Prostate gland (tissue), 2 donors: ENCODE results near the gene CLPTM1L. TPM values are rescaled to one million over a fixed set of nuclear protein-coding genes. Genes with fewer than 3 reads are reported as not detected.

ENCODE experiments used
- DNase-seq: peaks from one replicate; pipeline ENCODE4 v3.0.0-alpha.2; 2019; ENCODE audit warnings: low spot score
- H3K27ac ChIP-seq, 2 donors: fragments of 200-600 bp; sonication (generic); 2 replicates each; pipeline ENCODE4 v1.5.1; 2017 to 2019
- H3K27me3 ChIP-seq: fragments of 200-600 bp; sonication (generic); replicated peaks from 2 replicates; pipeline ENCODE4 v1.5.1; 2019; ENCODE audit not compliant: insufficient read depth
- H3K36me3 ChIP-seq, 2 donors: fragments of 200-600 bp; sonication (generic); 1 replicate in 1 of 2; 2 replicates in 1 of 2; pipeline versions ENCODE4 v1.5.1 to v1.8.1; 2017 to 2019
- H3K4me1 ChIP-seq: fragments of 200-600 bp; sonication (generic); replicated peaks from 2 replicates; pipeline ENCODE4 v1.5.1; 2019
- H3K4me3 ChIP-seq, 2 donors: fragments of 200-600 bp; sonication (generic); 2 replicates each; pipeline ENCODE4 v1.5.1; 2017 to 2019
- H3K9me3 ChIP-seq: fragments of 200-600 bp; sonication (generic); 2 replicates; pipeline ENCODE4 v1.5.1; 2017
- POLR2A ChIP-seq: fragments of 450-650 bp; IDR thresholded peaks from one replicate; pipeline ENCODE4 v1.6.1; 2016; ENCODE audit warnings: antibody characterized with exemption, mild to moderate bottlenecking
- POLR2AphosphoS5 ChIP-seq: sonication (generic); formaldehyde crosslinking; IDR thresholded peaks from one replicate; pipeline ENCODE4 v1.6.1; 2017; ENCODE audit warnings: antibody characterized with exemption
- WGBS: methylation state at CpG from one replicate; pipeline ENCODE4 v1.1.5; 2018; 5-methylcytosine and 5-hydroxymethylcytosine counted together
- intact Hi-C: fragments of 100-400 bp; cut with DNase I; formaldehyde crosslinking; loops from one replicate; pipeline ENCODE4 v1.14.2; 2022
- total RNA-seq, 2 donors: library from RNA; depleted of rRNA; stranded (reverse); fragments of >200 nt; gene quantifications; one replicate each; pipeline ENCODE4 v1.1.0, GENCODE V29; 2016
- TF ChIP-seq, protein P1 (sequence below), 4 experiments: fragments of 200-600 bp in 2 of 4; fragments of 450-650 bp in 2 of 4; sonication (generic) in 2 of 4; IDR thresholded peaks; 1 replicate in 3 of 4; 2 replicates in 1 of 4; pipeline ENCODE4 v1.5.1; 2016 to 2019; ENCODE audit warnings: antibody characterized with exemption in 4 of 4, mild to moderate bottlenecking in 2 of 4, moderate library complexity in 2 of 4

Gene CLPTM1L
- total RNA-seq, 2 donors from 2014 or later = 105 to 135 TPM

DNA sequence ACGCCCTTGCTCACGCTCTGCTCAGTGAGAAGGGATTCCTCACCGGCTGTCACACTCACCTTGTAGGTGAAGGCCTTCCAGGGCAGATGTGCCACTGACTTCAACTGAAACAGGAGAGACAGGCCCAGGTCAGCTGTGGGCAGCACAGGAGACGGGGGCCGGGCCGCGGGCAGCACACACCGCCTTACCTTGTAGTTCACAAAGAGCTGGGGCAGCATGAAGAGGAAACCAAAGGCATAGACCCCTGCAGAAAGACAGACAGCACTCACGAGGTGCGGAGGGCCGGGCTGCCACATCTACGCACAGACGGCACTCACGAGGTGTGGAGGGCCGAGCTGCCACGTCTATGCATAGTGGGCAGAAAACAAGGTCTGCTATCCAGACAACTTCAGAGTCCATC, 23.3 kb downstream of the CLPTM1L start:
- intact Hi-C loops = no loop called here
- Histone ChIP-seq H3K27me3 (no peaks in the 10 kb centered on the region), H3K4me1 (no peaks in the 10 kb centered on the region), H3K27ac (no peak overlapping the region), H3K9me3 (no peaks in the 10 kb centered on the region), H3K36me3 (peaks cover 10 to 12% of the 10 kb centered on the region in 2 donors), H3K4me3 (no peak overlapping the region)
- no peak for TF ChIP-seq POLR2A
- TF ChIP-seq, protein P1, sequence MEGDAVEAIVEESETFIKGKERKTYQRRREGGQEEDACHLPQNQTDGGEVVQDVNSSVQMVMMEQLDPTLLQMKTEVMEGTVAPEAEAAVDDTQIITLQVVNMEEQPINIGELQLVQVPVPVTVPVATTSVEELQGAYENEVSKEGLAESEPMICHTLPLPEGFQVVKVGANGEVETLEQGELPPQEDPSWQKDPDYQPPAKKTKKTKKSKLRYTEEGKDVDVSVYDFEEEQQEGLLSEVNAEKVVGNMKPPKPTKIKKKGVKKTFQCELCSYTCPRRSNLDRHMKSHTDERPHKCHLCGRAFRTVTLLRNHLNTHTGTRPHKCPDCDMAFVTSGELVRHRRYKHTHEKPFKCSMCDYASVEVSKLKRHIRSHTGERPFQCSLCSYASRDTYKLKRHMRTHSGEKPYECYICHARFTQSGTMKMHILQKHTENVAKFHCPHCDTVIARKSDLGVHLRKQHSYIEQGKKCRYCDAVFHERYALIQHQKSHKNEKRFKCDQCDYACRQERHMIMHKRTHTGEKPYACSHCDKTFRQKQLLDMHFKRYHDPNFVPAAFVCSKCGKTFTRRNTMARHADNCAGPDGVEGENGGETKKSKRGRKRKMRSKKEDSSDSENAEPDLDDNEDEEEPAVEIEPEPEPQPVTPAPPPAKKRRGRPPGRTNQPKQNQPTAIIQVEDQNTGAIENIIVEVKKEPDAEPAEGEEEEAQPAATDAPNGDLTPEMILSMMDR (IDR thresholded peaks at IDR 0.05) = no peak
- TF ChIP-seq POLR2AphosphoS5 = no peak
- WGBS = 93% methylated on average over 16 of the region's 16 CpGs
- DNase-seq = no peak

DNA sequence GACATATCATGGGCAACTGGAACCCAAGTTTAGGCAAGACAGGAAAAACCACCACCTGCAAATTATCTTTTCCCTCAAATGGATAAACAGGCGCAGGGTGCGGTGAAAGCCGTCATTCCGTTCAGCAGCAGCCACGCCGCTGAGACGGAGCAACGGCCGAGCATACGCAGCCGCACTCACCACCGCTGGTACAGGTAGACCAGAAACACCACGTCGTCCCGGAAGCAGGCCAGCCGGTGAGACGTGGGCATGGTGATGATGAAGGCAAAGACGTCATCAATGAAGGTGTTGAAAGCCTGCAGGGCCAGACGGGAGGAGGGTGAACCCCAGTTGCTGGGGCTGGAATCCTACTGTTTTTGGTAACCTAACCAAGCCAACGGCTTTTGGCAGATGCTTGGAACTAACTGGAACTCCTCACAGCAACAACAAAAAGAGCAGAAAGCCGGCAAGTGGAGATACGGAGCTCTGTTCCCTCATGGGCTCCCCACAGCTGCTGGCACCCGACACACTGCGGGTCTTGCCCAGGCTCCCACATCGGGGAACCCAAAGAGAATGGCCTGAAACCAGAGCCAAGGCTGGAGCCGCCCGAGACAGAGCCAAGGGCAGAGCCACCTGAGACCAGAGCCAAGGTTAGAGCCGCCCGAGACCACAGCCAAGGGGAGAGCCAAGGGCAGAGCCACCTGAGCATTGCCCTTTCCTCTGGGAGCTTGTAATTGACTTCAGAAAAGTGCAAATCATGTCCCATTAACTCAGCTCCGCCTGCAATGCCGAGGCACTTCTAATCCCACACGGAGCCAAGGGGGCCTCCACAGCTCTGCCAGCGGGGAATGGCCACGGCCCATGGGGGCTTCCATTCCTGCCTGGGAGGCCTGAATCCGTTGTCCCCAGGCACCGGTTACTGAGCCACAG, 24.2 kb downstream of the CLPTM1L start:
- DNase-seq = no peak
- WGBS = 92% methylated on average over 35 of the region's 36 CpGs
- Histone ChIP-seq H3K4me1 (peaks cover 5% of the 10 kb centered on the region), H3K9me3 (no peaks in the 10 kb centered on the region), H3K27ac (no peak overlapping the region), H3K36me3 (peaks cover 10 to 12% of the 10 kb centered on the region in 2 donors), H3K27me3 (no peaks in the 10 kb centered on the region), H3K4me3 (no peak overlapping the region)
- TF ChIP-seq POLR2A (no peak), POLR2AphosphoS5 (no peak)
- TF ChIP-seq, protein P1 (IDR thresholded peaks at IDR 0.05) = no peak
- intact Hi-C loops = no loop called here

DNA sequence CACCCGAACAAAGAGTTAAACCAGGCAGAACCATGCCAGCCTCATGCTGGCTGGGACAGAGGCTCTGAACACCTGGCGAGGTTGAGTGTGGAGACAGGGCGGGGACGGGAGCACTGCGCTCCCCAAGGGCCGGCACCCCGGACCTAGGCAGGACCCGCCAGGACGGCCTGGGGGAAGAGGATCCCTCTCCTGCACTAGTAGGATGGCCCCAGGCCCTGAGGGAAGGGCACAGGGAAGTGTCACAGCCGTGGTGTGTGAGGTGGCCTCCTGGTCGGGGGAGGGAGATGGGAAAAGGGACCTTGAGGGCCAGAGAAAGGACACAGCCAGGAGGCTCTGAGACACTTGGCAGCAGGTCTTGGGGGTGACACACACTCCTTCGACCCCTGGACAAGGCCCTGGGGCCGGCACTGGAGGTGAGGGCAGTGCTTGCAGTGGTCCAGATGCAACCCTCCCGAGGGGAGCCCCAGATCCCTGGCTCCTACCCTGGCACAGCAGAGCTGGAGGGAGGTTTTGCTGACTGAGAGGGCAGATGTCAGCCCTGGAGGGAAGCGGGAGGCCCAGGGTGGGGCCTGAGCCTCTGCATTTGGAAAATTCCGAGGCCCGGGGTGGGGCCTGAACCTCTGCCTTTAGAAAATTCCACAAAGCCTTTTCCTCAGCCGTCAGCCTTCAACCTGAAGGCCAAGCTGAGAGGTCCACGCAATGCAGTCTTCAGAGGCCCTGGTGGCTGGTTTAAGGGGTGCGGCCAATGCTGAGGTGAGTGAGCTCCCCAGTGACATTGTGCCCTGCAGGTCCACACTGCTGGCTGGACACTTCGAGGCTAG, 25.3 kb downstream of the CLPTM1L start:
- Histone ChIP-seq H3K4me1 (peaks cover 14% of the 10 kb centered on the region), H3K27me3 (no peaks in the 10 kb centered on the region), H3K4me3 (no peak overlapping the region), H3K36me3 (peaks cover 8 to 10% of the 10 kb centered on the region in 2 donors), H3K9me3 (no peaks in the 10 kb centered on the region), H3K27ac (no peak overlapping the region)
- TF ChIP-seq, protein P1 (IDR thresholded peaks at IDR 0.05) = no peak
- no peak for TF ChIP-seq POLR2AphosphoS5
- TF ChIP-seq POLR2A = no peak
- intact Hi-C loops = no loop called here
- WGBS = 93% methylated on average over 21 of the region's 21 CpGs
- no peak for DNase-seq

DNA sequence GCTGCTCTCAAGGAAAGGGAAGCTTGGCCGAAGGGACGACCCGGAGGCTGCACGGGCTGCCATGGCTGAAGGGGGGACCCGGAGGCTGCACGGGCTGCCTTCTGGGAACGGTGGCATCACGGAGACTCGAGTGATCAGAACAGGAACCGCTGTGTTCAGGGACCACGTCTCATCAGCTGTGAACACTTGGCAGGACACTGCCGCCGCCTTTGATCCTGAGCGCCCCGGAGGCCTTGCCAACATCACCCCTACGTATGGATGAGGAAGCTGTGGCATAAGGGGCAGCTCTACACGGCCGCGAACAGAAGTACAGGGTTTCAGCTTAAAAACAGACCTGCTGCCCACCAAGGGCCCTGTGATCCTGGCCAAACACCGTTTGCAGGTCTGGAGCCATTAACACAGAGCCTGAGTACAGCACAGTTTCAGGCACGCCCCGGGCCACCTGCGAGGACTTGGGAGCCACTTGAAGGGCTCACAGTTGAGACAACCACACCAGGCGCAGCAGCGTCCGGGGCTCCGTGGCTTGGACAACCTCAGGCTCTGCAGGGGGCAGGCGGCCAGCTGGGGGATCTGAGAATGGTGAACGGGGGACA, 26.1 kb downstream of the CLPTM1L start:
- intact Hi-C loops = no loop called here
- Histone ChIP-seq H3K4me1 (peaks cover 14% of the 10 kb centered on the region), H3K4me3 (no peak overlapping the region), H3K9me3 (no peaks in the 10 kb centered on the region), H3K27ac (no peak overlapping the region), H3K36me3 (peaks cover 7 to 10% of the 10 kb centered on the region in 2 donors), H3K27me3 (no peaks in the 10 kb centered on the region)
- TF ChIP-seq POLR2A (no peak), POLR2AphosphoS5 (no peak)
- TF ChIP-seq, protein P1 (IDR thresholded peaks at IDR 0.05) = no peak
- WGBS = 89% methylated on average over 24 of the region's 29 CpGs
- DNase-seq = no peak
